AG10803 (cell line): ENCODE results near the gene TEX48.

Experiments used
- DNase-seq: peaks from one replicate; pipeline ENCODE4 v3.0.0; 2010; ENCODE audit warnings: low read depth
- H3K4me3 ChIP-seq: 2 replicates; pipeline ENCODE4 v1.5.1; 2011; ENCODE audit warnings: mild to moderate bottlenecking, low read length, control low read depth
- TF ChIP-seq, protein P1 (sequence below): conservative IDR thresholded peaks from 2 replicates; pipeline ENCODE4 v1.5.1; 2011; ENCODE audit warnings: mild to moderate bottlenecking, low read length, control low read depth, inconsistent platforms

The TEX48 gene

DNA sequence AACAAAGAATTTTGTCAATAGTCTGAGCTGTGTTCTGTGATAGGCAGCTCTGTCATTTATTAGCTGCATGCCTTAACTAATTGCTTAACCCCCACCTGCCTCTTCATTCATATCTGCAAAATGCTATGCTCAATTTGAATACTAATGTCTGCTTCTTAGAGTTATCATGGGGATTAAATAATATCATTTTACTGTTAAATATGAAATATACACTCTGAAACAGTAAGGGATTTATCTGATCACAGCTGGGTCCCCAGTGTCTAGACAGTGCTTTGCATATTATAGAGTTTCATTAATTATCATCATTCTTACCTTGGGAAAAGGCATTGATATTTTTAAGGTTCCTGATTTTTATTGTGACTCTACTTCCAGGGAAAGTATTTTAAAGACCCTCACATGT lies 12.0 kb downstream of the TEX48 start:
- DNase-seq: no peak
- TF ChIP-seq, protein P1, sequence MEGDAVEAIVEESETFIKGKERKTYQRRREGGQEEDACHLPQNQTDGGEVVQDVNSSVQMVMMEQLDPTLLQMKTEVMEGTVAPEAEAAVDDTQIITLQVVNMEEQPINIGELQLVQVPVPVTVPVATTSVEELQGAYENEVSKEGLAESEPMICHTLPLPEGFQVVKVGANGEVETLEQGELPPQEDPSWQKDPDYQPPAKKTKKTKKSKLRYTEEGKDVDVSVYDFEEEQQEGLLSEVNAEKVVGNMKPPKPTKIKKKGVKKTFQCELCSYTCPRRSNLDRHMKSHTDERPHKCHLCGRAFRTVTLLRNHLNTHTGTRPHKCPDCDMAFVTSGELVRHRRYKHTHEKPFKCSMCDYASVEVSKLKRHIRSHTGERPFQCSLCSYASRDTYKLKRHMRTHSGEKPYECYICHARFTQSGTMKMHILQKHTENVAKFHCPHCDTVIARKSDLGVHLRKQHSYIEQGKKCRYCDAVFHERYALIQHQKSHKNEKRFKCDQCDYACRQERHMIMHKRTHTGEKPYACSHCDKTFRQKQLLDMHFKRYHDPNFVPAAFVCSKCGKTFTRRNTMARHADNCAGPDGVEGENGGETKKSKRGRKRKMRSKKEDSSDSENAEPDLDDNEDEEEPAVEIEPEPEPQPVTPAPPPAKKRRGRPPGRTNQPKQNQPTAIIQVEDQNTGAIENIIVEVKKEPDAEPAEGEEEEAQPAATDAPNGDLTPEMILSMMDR: no peak
- H3K4me3 ChIP-seq: no peak overlapping the region

DNA sequence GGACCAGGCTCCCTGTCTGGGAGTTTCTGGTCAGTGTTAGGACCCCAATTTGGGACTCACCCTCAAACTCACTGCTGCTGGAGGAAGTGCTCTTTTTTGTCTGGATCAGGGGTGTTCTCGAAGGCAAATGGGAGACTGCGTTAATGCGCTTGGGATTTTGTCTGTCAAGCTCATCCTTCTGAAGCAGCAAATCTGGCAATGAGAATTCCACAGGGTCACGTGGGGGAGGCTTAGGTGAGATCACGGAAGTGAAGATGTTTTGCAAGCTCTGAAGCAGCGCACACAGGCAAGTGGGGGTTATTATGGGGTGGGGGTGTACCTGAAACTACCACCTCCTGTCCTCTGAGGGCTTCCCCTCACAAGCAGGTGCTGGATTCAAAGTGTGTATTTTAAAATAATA lies 13.8 kb downstream of the TEX48 start:
- TF ChIP-seq, protein P1: no peak
- no peak for DNase-seq

GRCh38 chr9:114666851-114667250 lies 15.1 kb downstream of the TEX48 start:
- DNase-seq: no peak
- H3K4me3 ChIP-seq: no peak overlapping the region
- TF ChIP-seq, protein P1: no peak

More for the DNA sequence above, 13.8 kb downstream of the TEX48 start:
- no peak overlapping the region for H3K4me3 ChIP-seq

GRCh38 chr9:114666401-114666800 lies 15.6 kb downstream of the TEX48 start:
- TF ChIP-seq, protein P1: no peak
- H3K4me3 ChIP-seq: no peak overlapping the region

DNA sequence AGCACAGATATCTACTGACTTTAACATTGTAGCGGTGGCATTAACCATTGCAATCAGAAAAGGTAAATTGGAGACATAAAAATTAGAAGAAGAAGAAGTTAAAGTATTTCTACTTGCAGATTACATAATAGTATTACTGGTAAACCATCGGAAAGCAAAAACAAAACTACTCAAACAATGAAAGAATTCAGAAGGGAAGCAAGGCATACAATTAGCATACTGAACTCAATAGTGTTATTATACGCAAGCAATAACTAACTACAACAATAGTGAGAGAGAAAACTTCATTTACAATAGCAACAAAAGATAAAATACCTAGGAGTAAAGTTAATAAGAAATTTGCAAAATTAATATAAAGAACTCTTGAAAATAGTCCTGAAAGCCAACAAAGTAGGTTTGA lies 17.8 kb downstream of the TEX48 start:
- TF ChIP-seq, protein P1: no peak
- H3K4me3 ChIP-seq: no peak overlapping the region
- no peak for DNase-seq

More at GRCh38 chr9:114666401-114666800, 15.6 kb downstream of the TEX48 start:
- DNase-seq: no peak

- DNase-seq: no peak
- H3K4me3 ChIP-seq: no peak overlapping the region
- TF ChIP-seq, protein P1: peak; percentile 93
These were observed 19.7 kb downstream of the TEX48 start for GRCh38 chr9:114662081-114662989.

DNA sequence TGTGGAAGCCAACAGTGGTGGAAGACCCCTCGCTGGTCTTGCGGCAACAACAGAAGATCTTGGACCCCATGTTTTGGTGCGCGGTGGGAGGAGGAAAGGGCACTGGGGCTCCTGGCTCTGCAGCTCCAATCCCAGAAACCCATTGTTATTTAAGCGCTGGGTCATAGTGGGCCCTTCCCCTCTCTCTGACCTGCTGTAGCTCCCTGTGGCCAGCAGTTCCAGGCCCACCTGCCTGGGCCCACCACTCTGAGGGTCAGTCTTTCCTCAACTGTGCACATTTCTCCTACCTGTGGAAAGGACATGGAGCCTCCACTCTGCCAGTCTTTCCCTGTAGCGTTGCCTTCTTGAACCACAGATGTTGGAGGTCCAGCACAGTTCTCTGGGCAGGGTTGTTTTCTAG lies 24.3 kb downstream of the TEX48 start, which contains the start of gene TEX53:
TSS of gene TEX53 (minus strand) at position 101 of the 400 bp plus-strand sequence. CDS start at position 70, 31 bp downstream.
- TF ChIP-seq, protein P1: no peak
- DNase-seq: no peak

More for the DNA sequence above, 24.3 kb downstream of the TEX48 start, which contains the start of gene TEX53:
- no peak within 1 kb of the TSS for H3K4me3 ChIP-seq
